GM21515 (cell line): ENCODE results near the gene B3GNT7.
"Not testable (repeated sequence)": the region's sequence is repeated elsewhere in the genome, so short reads cannot be mapped to it uniquely, and the experiment has no call there.

Experiments
- ATAC-seq: cut with Tn5 transposase; IDR thresholded peaks from one replicate; pipeline ENCODE4 v1.9.1; 2021; ENCODE audit not compliant: unreplicated experiment

B3GNT7 gene

GRCh38 chr2:231423176-231423575 is 27.7 kb downstream of the B3GNT7 start:
- no peak for ATAC-seq

GRCh38 chr2:231425291-231425810 is 29.8 kb downstream of the B3GNT7 start:
- ATAC-seq, result no peak

GRCh38 chr2:231425811-231426703 is 30.5 kb downstream of the B3GNT7 start:
- no peak for ATAC-seq

GRCh38 chr2:231427116-231427515 is 31.6 kb downstream of the B3GNT7 start:
- ATAC-seq, result no peak

GRCh38 chr2:231429152-231429551 is 33.6 kb downstream of the B3GNT7 start:
- ATAC-seq, result no peak

- ATAC-seq, result no peak
Observed at GRCh38 chr2:231429901-231430300, 34.4 kb downstream of the B3GNT7 start.

GRCh38 chr2:231430437-231430836 is 34.9 kb downstream of the B3GNT7 start:
- not testable (repeated sequence) for ATAC-seq

- no peak for ATAC-seq
Observed at GRCh38 chr2:231431606-231432005, 36.1 kb downstream of the B3GNT7 start.

GRCh38 chr2:231433990-231434389 is 38.5 kb downstream of the B3GNT7 start:
- no peak for ATAC-seq

GRCh38 chr2:231436957-231437356 is 41.4 kb downstream of the B3GNT7 start:
- ATAC-seq, result no peak

- ATAC-seq, result no peak
Observed at GRCh38 chr2:231449503-231450054, 54.1 kb downstream of the B3GNT7 start.

GRCh38 chr2:231450548-231450989 is 55.1 kb downstream of the B3GNT7 start:
- no peak for ATAC-seq
